Astrocyte of the spinal cord (primary cell): ENCODE data around the gene TMEM127.
"Not testable (repeated sequence)": the region's sequence is repeated elsewhere in the genome, so short reads cannot be mapped to it uniquely, and the experiment has no call there.

Source experiments
- DNase-seq: peaks from one replicate; pipeline ENCODE4 v3.0.0; 2011; ENCODE audit warnings: low read depth, low spot score
- H3K4me3 ChIP-seq: 2 replicates; pipeline ENCODE4 v1.5.1; 2011; ENCODE audit warnings: low read depth, mild to moderate bottlenecking, low read length, moderate library complexity
- CTCF ChIP-seq: IDR thresholded peaks from 2 replicates; pipeline ENCODE4 v1.5.1; 2012; ENCODE audit warnings: low read depth, mild to moderate bottlenecking, low read length, inconsistent platforms
- in situ Hi-C: cut with HindIII; loops from 2 replicates; pipeline ENCODE4 v1.10.0; 2017; ENCODE audit warnings: low sequenced_read_pairs

Gene TMEM127

DNA sequence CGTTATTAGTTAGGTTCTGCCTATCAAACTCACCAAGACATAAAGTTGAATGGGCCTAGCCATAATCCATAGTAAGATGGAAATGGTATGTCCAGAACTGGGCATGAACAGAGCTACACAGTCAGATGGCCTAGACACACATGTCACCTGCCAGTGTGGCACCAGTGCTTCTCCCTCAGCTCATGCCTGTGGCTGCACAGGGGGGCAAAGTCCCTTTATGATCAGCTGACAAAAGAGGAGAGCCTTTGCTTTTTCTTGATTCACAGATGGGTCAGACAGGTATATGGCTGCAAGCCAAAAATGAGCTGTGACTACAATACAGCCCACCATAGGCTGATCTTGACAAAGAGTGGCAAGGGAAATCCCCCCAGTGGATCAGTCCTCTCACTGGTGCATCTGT is 28.9 kb downstream of the TMEM127 start:
- no peak for DNase-seq

DNA sequence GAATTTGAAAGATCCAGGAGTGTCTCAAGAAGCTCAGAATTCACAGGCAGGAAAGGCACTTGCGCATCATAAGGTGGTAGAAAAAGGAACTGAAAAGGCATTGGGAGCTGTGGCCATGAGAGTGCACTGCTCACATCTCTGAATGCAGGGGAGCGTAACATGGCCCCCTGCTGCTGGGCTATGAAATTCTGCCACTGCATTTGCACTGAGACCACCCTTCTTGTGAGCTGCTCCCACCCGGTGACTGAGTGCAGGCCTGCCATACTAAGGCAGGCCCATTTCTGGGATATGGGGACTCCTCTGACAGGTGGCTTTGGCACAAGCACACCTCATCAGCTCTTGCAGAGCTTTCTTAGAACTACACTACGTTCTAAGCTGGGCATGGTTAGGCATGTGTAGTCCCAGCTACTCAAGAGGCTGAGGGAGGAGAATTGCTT is 31.9 kb downstream of the TMEM127 start:
- DNase-seq: no peak
- no peak overlapping the region for H3K4me3 ChIP-seq
- in situ Hi-C loops: no loop called here
- TF ChIP-seq CTCF: no peak

More for the DNA sequence above, 28.9 kb downstream of the TMEM127 start:
- H3K4me3 ChIP-seq: no peak overlapping the region
- no peak for TF ChIP-seq CTCF
- in situ Hi-C loops: no loop called here

DNA sequence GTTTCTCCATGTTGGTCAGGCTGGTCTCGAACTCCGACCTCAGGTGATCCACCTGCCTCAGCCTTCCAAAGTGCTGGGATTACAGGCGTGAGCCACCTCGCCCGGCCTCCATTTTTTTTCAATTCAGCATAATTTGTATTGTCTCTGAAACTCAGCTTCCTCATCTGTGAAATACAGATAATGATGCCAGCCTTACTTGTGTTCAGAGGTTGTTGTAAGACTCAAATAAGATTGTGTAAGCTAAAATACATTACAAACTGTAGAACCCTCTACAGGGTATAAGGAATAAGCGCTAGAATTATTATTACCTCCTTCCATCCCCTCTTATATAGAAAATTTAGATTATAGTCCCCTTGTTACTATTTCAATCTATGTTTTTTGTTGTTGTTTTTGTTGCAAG is 32.4 kb downstream of the TMEM127 start:
- TF ChIP-seq CTCF: no peak
- DNase-seq: no peak
- in situ Hi-C loops: no loop called here
- no peak overlapping the region for H3K4me3 ChIP-seq

DNA sequence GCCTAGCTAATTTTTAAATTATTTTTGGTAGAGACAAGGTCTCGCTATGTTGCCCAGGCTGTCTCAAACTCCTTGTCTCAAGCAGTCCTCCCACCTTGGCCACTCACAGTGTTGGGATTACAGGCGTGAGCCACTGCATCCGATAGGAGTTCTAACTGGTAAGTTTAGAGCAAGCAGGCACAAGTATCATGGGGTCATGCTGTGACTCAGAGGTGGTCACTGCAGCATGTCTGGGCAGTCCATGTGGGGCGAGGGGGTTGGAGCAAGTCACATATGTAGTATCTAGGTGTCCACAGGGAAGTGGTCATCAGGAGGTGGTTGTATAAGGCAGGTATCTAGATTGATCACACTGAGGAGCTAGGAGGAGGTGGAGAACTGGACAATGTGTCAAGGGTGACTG is 34.5 kb downstream of the TMEM127 start:
- no peak for DNase-seq
- H3K4me3 ChIP-seq: no peak overlapping the region
- in situ Hi-C loops: no loop called here
- TF ChIP-seq CTCF: no peak

GRCh38 chr2:96225016-96225533 is 40.7 kb downstream of the TMEM127 start:
- TF ChIP-seq CTCF: no peak
- no peak overlapping the region for H3K4me3 ChIP-seq
- in situ Hi-C loops: no loop called here
- DNase-seq: no peak

GRCh38 chr2:96221106-96221505 is 44.7 kb downstream of the TMEM127 start:
- in situ Hi-C loops: not testable (repeated sequence)

GRCh38 chr2:96219959-96220358 is 45.8 kb downstream of the TMEM127 start:
- DNase-seq, in situ Hi-C loops, H3K4me3 ChIP-seq: not testable (repeated sequence)

More at GRCh38 chr2:96221106-96221505, 44.7 kb downstream of the TMEM127 start:
- not testable (repeated sequence) for DNase-seq, H3K4me3 ChIP-seq
